A549 (cell line): ENCODE data around the gene NFKB2.

ENCODE experiments used
- CTCF ChIP-seq: fragments of >200 bp; sonication (Bioruptor Twin); formaldehyde crosslinking; IDR thresholded peaks from 3 replicates; pipeline ENCODE4 v1.5.1; 2016
- EP300 ChIP-seq, 2 experiments: fragments of >200 bp; sonication (Bioruptor Twin); formaldehyde crosslinking; IDR thresholded peaks; 2 replicates in 1 of 2; 3 replicates in 1 of 2; pipeline ENCODE4 v1.6.1; 2016 to 2017
- FOSL2 ChIP-seq, 2 experiments: fragments of 450-650 bp in 1 of 2; fragments of >200 bp in 1 of 2; sonication (Bioruptor Twin) in 1 of 2; formaldehyde crosslinking; IDR thresholded peaks; 2 replicates each; pipeline versions ENCODE4 v1.5.0 to v1.6.1; 2016 to 2020; ENCODE audit warnings: mild to moderate bottlenecking in 1 of 2, moderate library complexity in 1 of 2
- GATA3 ChIP-seq: IDR thresholded peaks from 2 replicates; pipeline ENCODE4 v1.6.1; 2012; ENCODE audit warnings: borderline replicate concordance
- JUNB ChIP-seq: fragments of >200 bp; sonication (Bioruptor Twin); formaldehyde crosslinking; IDR thresholded peaks from 2 replicates; pipeline ENCODE4 v1.6.1; 2016
- MYC ChIP-seq: IDR thresholded peaks from 2 replicates; pipeline ENCODE4 v1.6.1; 2012; ENCODE audit warnings: mild to moderate bottlenecking, inconsistent platforms, low read length, improper control_type of control experiment, borderline replicate concordance
- PBX3 ChIP-seq: IDR thresholded peaks from 2 replicates; pipeline ENCODE4 v1.6.1; 2012
- PHF8 ChIP-seq: fragments of 200-600 bp; sonication (generic); IDR thresholded peaks from 2 replicates; pipeline ENCODE4 v1.6.1; 2016; ENCODE audit warnings: low read depth, mild to moderate bottlenecking, antibody characterized with exemption, moderate library complexity, borderline replicate concordance
- POLR2A ChIP-seq: IDR thresholded peaks from 2 replicates; pipeline ENCODE4 v1.6.1; 2012; ENCODE audit warnings: mild to moderate bottlenecking, low read length
- RCOR1 ChIP-seq: fragments of 150-350 bp; IDR thresholded peaks from 2 replicates; pipeline ENCODE4 v1.6.1; 2014; ENCODE audit warnings: antibody characterized with exemption, low read length, low read depth
- REST ChIP-seq: fragments of 200-600 bp; sonication (generic); IDR thresholded peaks from 2 replicates; pipeline ENCODE4 v1.6.1; 2016; ENCODE audit warnings: antibody characterized with exemption, mild to moderate bottlenecking, moderate library complexity

- no peak for TF ChIP-seq MYC
- TF ChIP-seq CTCF = no peak
- TF ChIP-seq REST = no peak
- no peak for TF ChIP-seq PHF8
- no peak for TF ChIP-seq POLR2A
- no peak for TF ChIP-seq FOSL2 (IDR thresholded peaks at IDR 0.05)
- no peak for TF ChIP-seq FOSL2 (CRISPR knock-in tag; IDR thresholded peaks at IDR 0.05)
- no peak for TF ChIP-seq PBX3
- no peak for TF ChIP-seq RCOR1
- no peak for TF ChIP-seq JUNB
- TF ChIP-seq EP300 (IDR thresholded peaks at IDR 0.05) = no peak
- no peak for TF ChIP-seq GATA3
These were observed 38.1 kb downstream of the NFKB2 start for GRCh38 chr10:102433619-102434046.
